AG09309 (cell line): Measurements from ENCODE around the gene AARSD1.

ENCODE experiments used
- DNase-seq: peaks from one replicate; pipeline ENCODE4 v3.0.0-alpha.2; 2010; ENCODE audit warnings: low read depth
- H3K4me3 ChIP-seq: 2 replicates; pipeline ENCODE4 v1.5.1; 2011; ENCODE audit warnings: mild to moderate bottlenecking, low read depth, low read length, moderate library complexity; ENCODE audit not compliant: control insufficient read depth
- TF ChIP-seq, protein P1 (sequence below): IDR thresholded peaks from 2 replicates; pipeline ENCODE4 v1.5.1; 2011; ENCODE audit warnings: mild to moderate bottlenecking, low read depth, low read length, inconsistent platforms; ENCODE audit not compliant: insufficient read depth, control insufficient read depth; ENCODE audit errors: missing control alignments

The AARSD1 gene

DNA sequence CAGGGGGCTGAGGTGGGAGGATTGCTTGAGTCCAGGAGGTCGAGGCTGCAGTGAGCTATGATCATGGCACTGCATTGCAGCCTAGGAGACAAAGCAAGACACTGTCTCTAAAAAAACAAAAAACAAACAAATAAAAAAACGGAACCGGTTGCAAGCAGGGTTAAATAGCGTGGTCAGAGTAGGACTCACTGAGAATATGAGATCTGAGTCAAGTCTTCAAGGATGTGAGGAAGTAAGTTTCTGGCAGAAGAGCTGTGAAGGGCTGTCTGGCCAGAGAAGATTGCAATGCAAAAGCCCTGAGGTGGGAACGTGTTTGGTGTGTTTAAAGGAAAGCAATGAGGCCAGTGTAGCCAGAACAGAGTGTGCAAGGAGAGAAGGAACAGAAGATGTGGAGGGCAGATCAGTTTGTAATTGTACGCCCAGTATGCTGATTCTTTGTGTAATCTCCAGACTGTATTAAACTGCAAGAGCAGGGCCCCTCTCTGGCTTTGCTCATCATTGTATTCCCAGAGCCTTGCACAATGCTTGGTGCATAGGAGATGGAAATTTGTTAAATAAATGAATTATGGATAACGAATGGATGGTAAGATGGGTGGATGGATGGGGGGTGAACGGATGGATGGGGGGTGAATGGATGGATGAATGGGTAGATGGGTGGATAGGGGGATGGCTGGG is 57.3 kb downstream of the AARSD1 start:
- TF ChIP-seq, protein P1, sequence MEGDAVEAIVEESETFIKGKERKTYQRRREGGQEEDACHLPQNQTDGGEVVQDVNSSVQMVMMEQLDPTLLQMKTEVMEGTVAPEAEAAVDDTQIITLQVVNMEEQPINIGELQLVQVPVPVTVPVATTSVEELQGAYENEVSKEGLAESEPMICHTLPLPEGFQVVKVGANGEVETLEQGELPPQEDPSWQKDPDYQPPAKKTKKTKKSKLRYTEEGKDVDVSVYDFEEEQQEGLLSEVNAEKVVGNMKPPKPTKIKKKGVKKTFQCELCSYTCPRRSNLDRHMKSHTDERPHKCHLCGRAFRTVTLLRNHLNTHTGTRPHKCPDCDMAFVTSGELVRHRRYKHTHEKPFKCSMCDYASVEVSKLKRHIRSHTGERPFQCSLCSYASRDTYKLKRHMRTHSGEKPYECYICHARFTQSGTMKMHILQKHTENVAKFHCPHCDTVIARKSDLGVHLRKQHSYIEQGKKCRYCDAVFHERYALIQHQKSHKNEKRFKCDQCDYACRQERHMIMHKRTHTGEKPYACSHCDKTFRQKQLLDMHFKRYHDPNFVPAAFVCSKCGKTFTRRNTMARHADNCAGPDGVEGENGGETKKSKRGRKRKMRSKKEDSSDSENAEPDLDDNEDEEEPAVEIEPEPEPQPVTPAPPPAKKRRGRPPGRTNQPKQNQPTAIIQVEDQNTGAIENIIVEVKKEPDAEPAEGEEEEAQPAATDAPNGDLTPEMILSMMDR: no peak
- no peak overlapping the region for H3K4me3 ChIP-seq
- DNase-seq: no peak

DNA sequence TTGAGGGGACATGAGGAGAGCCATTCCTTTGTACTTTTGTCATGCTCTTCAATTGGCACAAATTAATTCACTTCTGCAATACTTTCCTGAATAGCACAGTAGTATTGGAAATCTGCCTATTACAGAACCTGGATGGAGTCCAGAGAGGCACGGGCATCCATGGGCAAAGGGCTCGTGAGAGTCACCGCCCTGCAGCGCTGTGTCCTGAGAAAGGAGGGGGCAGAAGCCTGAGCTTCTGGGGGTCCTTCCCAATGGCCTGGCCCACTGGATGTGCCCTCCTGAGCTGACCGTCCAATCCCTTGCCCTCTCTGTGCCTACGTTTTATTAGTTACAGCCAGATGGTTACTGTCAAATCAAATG is 60.2 kb downstream of the AARSD1 start:
- TF ChIP-seq, protein P1: no peak
- H3K4me3 ChIP-seq: no peak overlapping the region
- no peak for DNase-seq

DNA sequence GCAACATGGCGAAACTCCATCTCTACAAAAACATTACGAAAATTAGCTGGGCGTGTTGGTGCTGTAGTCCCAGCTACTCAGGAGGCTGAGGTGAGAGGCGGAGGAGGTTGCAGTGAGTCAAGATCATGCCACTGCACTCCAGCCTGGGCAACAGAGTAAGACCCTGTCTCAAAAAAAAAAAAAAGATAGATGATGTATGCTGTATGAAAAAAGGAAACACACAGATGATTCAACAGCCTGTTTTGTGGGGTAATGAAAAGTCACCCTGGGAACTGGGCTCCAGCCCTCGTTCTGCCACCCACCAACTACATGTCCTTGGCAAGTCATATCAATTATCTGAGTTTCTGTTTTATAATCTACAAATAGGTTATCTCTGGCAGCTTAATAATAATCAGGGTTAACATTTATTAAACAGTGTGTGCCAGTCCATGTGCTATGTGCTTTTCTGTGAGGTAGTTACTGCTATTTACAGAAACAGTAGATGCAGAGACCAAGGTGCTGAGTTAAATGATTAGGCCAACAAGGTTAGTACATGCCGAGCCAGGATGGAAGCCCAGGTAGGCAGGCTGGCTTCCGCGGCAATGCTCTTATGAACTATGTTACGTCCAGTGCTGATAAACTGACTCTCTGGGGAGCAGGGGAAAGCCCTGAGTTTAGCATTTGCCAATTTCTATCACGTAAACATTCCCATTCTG is 62.6 kb downstream of the AARSD1 start:
- no peak for DNase-seq
- TF ChIP-seq, protein P1: no peak

More for the DNA sequence above, 62.6 kb downstream of the AARSD1 start:
- H3K4me3 ChIP-seq: no peak overlapping the region
